GM19438 (cell line): ENCODE results near the gene RXFP2.

Experiments used
- ATAC-seq: cut with Tn5 transposase; IDR thresholded peaks from one replicate; pipeline ENCODE4 v1.9.1; 2021; ENCODE audit warnings: low read depth; ENCODE audit not compliant: unreplicated experiment

RXFP2 gene

GRCh38 chr13:31765138-31765785 is 25.9 kb downstream of the RXFP2 start:
- ATAC-seq, result no peak

GRCh38 chr13:31767175-31767900 is 28.0 kb downstream of the RXFP2 start:
- ATAC-seq, result no peak

GRCh38 chr13:31768351-31768750 is 29.0 kb downstream of the RXFP2 start:
- ATAC-seq, result no peak

GRCh38 chr13:31769575-31769974 is 30.2 kb downstream of the RXFP2 start:
- ATAC-seq, result no peak

GRCh38 chr13:31772231-31772630 is 32.9 kb downstream of the RXFP2 start:
- ATAC-seq, result no peak

GRCh38 chr13:31773538-31773937 is 34.2 kb downstream of the RXFP2 start:
- ATAC-seq, result no peak

- ATAC-seq, result no peak
These were observed 34.9 kb downstream of the RXFP2 start for GRCh38 chr13:31774186-31774750.

GRCh38 chr13:31775148-31775547 is 35.8 kb downstream of the RXFP2 start:
- ATAC-seq, result no peak

- ATAC-seq, result no peak
These were observed 36.4 kb downstream of the RXFP2 start for GRCh38 chr13:31775686-31776085.

GRCh38 chr13:31781064-31781463 is 41.7 kb downstream of the RXFP2 start:
- ATAC-seq, result no peak

- no peak for ATAC-seq
These were observed 46.7 kb downstream of the RXFP2 start for GRCh38 chr13:31786011-31786410.

GRCh38 chr13:31790992-31791391 is 51.7 kb downstream of the RXFP2 start:
- no peak for ATAC-seq

- no peak for ATAC-seq
These were observed 53.9 kb downstream of the RXFP2 start for GRCh38 chr13:31793246-31793645.

GRCh38 chr13:31794452-31794851 is 55.1 kb downstream of the RXFP2 start:
- ATAC-seq, result no peak

GRCh38 chr13:31797154-31797775 is 57.9 kb downstream of the RXFP2 start:
- no peak for ATAC-seq

GRCh38 chr13:31798189-31798588 is 58.9 kb downstream of the RXFP2 start:
- no peak for ATAC-seq

GRCh38 chr13:31801088-31801487 is 61.8 kb downstream of the RXFP2 start:
- no peak for ATAC-seq

- ATAC-seq, result no peak
These were observed 64.0 kb downstream of the RXFP2 start for GRCh38 chr13:31803311-31803710.

- ATAC-seq, result no peak
These were observed 66.5 kb downstream of the RXFP2 start for GRCh38 chr13:31805841-31806240.

- no peak for ATAC-seq
These were observed 67.8 kb downstream of the RXFP2 start for GRCh38 chr13:31807090-31807541.

GRCh38 chr13:31814536-31814935 is 75.2 kb downstream of the RXFP2 start:
- no peak for ATAC-seq
